Stimulated activated naive CD4-positive, alpha-beta T cell treated with Interleukin-2 at 50 U/mL for 16 hours (primary cell): ENCODE measurements around the gene FAM151B.
"Not testable (repeated sequence)": the region's sequence is repeated elsewhere in the genome, so short reads cannot be mapped to it uniquely, and the experiment has no call there.

Experiments
- DNase-seq: peaks from one replicate; lab custom pipeline; 2025; lab: John Stamatoyannopoulos, UW

Gene FAM151B, protein sequence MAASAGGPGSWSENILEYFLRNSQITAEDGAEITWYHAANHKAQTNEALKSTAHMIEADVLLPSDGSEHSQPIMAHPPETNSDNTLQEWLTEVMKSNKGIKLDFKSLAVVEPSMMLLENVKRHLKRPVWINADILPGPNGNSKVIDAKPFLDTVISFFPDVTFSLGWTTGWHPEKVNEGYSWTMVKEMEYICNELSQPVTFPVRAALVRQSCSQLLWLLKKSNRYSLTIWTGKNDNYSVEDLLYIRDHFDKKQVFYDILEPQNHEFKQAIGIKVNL

DNA sequence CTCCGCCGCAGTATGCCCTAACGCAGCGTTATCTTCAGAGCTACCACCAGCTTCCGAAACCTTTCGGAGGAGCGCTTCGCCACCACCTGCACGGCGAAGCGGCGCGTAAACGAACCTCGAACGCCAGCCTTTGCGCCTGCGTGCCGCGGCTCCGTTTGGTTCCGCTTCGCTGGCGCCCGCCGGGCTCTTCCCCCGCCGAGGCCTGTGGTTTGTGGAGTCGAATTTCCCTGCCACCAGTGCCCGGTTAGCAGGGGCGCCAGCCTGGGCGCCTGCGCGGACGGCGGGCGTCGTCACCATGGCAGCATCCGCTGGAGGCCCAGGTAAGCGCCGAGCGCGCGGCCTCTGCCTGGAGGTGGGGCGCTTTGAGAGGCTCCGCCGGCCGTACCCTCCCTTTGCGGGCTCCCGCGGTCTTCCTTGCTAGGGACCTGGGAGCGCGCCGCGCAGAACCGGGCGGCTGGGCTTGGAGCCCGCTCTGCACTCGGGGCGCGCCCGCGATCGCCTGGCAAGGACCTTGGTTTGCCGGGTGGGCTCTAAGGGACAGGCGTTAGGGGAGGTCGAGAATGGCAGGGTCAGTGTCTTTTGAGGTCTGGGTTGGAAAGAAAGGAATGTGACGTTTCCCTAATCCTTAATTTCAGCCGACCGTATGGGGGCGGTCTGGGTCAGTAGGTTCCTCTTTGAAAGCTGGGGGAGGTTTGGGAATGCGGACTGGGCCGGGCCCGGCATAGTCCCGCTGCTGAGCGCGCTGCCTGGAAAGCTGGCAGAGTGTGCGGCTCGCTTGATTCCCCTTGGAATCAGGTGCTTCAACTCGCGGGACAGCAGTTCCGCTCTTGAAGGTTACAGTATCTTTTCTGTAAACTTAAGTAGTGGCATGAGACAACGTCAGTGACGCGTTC lies at the start of gene FAM151B:
TSS of gene FAM151B (plus strand) at position 272 of the 893 bp plus-strand sequence. CDS start at position 296, 24 bp downstream.
- peak; percentile 67 for DNase-seq

DNA sequence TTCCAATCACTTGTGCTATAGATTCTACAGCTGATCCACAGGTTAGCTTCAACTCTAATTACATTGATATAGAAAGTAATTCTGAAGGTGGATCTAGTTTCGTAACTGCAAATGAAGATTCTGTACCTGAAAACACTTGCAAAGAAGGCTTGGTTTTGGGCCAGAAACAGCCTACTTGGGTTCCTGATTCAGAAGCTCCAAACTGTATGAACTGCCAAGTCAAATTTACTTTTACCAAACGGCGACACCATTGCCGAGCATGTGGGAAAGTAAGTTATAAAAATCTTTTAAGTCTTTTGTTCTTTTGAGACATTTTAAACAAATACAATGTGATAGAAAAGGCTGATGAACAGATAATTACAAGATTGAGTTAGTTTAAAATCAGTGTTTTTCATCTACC lies 49.2 kb upstream of the FAM151B start:
- no peak for DNase-seq

DNA sequence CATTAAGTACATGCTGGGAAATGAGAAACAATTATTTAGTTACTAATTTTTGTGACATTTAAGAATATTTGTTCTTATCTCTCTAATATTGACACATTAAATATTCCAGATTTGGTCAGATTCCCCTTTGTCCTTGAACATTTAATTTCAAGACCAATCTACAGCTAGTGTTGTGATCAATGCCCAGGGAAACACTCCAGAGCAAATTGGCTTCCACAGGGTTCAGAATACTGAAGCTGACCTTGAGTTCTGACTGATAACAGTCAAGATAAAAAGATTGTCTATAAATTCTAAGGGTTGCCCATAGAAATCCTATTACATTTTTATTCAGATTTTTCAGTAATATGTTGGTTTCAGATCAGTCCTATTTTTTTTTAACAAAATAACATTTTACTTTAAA lies 48.7 kb upstream of the FAM151B start:
- DNase-seq: no peak

DNA sequence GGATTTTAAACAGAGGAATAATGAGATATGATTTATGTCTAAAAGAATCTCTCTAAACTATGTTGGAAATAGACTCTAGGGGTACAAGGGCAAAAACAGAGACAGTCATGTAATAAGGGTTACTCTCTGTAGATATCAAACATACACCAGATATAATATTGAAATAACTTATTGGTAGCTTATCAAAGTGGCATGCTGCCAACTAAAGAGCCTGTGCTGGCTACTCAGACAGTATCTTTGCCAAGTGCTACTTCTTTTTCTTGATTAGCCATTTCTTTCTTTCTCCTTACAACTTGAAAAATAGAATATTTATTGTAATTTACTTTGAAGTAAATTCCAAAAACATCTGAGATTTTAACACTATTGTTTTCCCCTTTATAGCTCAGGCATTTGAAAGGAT lies 45.2 kb upstream of the FAM151B start:
- no peak for DNase-seq

DNA sequence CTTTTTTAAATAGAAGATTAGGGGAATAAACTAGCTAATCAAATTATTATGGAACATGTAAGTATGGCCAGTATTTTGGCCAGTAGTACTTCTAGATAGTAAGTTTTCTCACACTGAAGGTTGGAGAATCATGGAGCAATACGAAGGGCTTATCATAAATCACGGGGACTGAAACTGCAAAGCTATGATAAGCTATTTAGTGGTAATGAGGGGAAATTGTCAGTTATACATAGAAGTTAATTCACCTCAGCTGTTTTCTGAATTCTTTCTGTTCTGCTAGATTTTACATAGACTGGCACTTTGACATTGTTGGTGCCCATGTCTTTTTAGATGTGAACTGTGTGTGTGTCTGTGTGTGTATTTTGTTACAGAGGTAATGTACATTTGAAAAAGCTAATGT lies 34.5 kb upstream of the FAM151B start:
- no peak for DNase-seq

DNA sequence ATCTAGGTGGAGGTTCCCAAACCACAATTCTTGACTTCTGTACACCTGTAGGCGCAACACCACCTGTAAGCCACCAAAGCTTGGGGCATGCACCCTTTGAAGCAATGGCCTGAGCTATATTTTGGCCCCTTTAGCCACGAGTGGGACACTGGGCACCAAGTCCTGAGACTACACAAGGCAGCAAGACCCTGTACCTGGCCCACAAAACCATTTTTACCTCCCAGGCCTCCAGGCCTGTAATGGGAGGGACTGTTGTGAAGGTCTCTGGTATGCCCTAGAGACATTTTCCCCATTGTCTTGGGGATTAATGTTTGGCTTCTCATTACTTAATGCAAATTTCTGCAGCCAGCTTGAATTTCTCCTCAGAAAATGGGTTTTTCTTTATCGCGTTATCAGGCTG lies 24.6 kb upstream of the FAM151B start:
- no peak for DNase-seq

DNA sequence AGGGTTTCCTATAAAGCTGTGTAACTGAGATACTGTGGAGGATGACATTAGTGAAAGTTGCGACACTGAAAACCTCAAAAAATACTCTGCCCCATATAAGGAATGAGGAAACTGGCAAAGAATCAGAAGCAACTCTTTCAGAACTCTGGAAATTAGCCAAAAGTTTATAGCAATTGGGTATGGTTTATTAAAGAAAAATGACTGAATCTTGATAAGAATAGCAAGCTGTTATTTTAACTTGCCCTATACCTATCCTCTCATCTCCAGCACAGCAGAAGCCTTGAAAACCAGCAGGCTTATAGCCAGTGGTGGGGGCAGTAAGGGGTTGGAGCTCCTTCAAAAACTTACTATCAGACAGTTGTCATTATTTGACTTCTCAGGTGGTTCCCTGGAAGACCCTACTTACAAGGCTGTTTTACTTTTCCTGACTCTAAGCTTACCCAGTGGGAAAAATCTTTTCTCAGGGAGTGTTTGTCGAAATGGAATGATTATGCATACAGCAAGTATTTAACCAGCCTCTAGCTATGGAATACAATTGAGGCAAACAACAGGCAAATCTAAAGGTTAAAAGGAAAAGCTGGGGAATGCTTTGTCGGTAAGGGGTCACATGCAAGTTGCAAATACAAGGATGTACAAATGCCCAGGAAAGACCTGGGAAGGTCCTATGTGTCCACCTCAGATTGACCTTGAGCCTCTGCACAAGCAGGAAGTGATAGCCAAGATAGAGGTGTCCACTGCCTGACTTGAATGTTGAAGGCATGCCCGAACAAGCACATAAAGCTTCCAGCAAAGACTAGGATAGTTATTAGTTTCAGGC lies 21.0 kb upstream of the FAM151B start:
- DNase-seq: no peak

DNA sequence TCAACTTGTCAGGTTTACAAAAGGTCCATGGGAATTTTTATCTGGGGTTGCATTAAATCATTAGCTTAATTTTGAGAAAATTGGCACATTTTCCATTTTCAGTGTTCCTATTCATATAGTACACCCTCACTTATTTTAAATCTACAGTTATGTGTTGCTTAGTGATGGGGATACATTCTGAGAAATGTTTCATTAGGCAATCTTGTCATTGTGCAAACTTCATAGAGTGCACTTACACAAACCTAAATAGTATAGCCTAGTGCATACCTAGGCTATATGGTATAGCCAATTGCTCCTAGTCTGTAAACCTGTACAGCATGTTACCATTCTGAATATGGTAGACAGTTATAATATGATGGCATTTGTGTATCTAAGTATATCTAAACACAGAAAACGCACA lies 19.8 kb upstream of the FAM151B start:
- DNase-seq: no peak

DNA sequence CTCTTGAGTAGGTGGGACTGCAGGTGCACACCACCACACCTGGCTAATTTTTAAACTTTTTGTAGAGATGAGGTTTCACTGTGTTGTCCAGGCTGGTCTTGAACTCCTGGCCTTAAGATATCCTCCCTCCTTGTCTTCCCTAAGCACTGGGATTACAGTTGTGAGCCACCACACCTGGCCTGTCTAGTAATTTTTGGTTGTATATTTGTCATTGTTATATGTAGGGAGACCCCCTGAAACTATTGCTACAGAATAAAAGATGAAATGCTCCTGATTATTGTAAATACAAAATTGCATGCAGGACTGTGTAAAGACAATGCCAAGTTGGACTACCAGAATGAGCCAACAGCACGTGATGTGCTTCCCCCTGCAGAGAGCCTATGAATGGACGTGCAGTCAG lies 17.3 kb upstream of the FAM151B start:
- DNase-seq: not testable (repeated sequence)

DNA sequence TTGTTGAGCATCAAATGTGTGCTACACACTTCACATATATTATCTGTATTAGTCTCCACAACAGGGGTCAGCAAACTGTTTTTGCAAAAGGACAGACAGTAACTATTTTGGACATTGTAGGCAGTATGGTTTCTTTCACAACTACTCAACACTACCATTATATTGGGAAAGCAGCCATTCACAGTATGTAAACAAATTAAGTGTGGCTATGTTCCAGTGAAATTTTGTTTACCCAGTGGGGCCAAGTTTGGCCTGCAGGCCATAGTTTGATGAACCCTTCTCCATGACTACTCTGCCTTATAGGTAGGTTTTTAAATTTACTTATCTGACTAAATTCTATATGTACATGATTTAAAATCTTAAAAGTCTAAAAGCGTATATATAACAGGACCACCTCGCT lies 13.0 kb upstream of the FAM151B start:
- no peak for DNase-seq

DNA sequence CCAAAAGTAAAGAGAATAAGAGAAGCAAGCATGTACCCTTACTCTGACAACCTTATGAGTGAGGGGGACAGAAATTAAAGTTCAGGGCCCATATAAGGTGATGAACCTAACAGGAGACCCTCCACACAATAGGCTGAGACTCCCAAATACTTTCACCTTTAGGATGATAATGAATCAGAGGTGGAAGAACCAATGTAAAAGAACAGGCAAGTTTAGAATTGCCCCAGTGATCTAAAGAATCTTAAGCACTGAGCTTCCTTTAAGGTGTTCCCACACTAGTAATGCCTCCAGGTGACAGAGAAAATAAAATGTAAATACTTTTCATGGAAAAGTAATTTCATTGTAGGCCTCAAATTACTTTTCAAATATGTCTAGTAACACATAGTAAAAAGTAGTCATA lies 8.2 kb upstream of the FAM151B start:
- no peak for DNase-seq

DNA sequence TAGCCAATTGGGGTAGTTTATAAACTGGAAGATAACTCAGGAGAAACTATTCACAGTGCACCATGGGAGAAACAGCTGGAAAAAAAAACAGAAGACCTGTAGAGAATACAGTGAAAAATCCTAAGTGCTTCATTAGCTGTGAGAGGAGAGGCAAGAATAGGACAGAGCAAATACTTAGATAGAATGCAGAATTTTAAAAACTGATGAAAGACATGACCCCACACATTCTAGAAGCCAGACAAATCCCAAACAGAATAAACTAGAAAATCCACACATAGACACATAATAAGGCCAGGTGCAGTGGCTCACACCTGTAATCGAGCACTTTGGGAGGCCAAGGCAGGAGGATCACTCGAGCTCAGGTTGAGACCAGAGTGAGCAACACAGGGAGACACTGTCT lies 7.5 kb upstream of the FAM151B start:
- DNase-seq: no peak

DNA sequence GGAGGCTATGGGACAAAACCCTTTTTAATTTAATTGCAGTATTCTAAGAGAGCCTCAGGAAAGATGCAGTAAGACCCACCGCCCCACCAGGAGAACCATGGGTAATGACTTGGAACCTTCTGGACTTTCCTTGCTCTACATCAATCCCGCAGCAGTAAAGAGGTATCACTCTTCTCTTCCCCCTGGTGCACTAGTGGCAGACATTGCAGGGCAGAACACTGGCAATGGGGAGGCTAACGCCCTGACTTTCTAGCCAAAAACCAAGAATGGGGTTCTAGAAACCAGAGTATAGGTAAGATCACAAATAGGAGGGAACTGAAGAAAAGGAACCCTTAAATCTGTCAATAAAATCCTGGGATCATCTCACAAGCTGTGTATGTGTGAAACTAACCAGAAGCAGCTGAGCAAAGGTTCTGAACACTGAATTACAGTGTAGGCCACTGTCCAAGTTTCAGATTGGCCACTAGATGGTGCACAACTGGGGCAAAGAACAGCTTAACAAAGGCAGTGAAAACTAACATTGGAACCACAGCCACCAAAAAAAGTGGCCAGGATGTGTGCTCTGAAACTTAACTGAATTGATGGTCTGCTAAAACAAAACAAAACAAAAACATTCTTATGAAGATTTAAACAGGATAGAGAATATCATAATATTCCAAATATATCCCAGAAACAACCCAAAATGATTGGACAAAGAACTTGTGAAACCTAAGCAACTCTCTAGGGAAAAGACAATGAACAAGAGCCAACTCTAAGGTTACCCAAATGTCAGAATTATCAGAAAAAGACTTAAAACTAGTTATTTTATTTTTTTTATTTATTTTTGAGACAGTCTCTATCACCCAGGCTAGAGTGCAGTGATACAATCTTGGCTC lies 6.6 kb upstream of the FAM151B start:
- no peak for DNase-seq

DNA sequence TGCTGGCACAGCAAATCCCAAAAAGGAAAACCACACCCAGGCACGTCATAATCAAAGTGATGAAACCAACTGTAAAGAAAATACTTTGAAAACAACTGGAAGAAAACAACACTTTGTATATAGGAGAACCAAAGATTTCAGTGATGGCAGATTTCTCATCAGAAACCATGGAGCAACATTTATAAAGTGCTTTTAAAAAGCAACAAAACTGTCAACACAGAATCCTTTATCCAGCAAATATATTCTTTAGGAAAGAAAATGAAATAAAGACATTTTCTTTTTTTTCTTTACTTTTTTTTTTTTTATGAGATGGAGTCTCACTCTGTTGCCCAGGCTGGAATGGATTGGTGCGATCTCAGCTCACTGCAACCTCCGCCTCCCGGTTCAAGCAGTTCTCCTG lies 5.3 kb upstream of the FAM151B start:
- no peak for DNase-seq

DNA sequence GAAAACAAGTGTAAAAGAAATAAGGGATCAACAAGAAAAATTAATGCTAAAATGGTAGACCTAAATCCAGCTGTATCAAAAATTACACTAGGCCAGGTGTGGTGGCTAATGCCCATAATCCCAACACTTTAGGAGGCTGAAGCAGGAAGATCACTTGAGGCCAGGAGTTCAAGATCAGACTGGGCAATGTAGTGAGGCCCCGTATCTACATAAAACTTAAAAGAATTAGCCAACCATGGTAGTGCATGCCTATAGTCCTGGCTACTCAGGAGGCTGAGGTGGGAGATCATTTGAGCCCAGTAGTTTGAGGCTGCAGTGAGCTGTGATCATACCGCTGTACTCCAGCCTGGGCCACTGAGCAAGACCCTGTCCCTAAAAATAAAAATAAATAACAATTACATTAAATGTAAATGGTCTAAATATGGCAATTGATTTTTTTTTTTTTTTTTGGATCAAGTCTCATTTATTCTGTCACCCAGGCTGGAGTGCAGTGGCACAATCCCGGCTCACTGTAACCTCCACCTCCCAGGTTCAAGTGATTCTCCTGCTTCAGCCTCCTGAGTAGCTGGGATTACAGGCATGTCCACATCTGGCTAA lies 4.2 kb upstream of the FAM151B start:
- DNase-seq: no peak

DNA sequence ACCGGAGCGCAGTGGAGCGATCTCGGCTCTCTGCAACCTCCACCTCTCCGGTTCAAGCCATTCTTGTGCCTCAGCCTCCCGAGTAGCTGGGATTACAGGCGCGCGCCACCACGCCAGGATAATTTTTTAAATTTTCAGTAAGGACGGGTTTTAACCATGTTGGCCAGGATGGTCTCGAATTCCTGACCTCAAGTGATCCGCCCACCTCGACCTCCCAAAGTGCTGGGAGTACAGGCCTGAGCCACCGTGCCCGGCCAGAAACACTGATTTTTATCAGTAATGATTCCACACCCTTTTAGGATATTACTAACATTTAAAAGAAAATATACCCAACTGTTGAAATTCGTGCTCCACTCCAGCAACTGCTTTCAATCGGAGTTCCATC lies 464 bp upstream of the FAM151B start:
- no peak for DNase-seq

DNA sequence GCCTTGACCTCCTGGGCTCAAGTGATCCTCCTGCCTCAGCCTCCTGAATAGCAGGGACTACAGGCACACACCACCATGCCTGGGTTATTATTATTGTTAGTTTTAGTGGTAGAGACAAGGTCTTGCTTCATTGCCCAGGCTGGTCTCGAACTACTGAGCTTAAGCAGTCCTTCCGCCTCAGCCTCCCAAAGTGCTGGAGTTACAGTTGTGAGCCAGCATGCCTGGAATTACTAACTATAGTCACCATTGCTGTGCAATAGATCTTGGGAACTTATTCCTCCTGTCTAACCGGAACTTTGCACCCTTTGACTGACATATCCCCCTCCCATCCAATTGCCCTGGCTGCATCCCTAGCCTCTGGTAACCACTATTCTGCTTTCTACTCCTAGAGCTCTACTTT lies 3.4 kb downstream of the FAM151B start:
- no peak for DNase-seq

DNA sequence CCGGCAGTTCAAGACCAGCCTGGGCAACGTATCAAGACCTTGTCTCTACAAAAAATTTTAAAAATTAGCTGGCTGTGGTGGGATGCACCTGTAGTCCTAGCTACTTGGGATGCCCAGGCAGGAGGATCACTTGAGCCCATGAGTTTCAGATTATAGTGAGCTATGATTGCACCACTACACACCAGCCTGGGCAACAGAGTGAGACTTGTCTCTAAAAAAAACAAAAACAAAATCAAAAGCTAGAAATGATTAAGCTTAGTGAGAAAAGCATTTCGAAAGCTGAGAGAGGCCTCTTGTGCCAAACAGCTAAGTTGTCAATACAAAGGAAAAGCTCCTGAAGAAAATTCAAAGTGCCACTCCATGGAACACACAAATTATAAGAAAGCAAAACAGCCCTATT lies 4.8 kb downstream of the FAM151B start:
- DNase-seq: no peak

DNA sequence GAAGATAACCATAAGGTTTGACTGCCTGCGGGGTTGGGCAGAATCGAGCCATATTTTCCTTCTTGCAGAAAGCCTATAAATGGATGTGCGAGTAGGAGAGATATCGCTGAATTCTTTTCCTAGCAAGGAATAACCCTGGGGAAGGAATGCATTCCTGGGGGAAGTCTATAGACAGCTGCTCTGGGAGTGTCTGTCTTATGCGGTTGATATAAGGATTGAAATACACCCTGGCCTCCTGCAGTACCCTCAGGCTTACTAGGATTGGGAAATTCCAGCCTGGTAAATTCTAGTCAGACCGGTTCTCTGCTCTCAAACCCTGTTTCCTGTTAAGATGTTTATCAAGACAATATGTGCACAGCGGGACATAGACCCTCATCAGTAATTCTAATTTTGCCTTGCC lies 5.5 kb downstream of the FAM151B start:
- not testable (repeated sequence) for DNase-seq

DNA sequence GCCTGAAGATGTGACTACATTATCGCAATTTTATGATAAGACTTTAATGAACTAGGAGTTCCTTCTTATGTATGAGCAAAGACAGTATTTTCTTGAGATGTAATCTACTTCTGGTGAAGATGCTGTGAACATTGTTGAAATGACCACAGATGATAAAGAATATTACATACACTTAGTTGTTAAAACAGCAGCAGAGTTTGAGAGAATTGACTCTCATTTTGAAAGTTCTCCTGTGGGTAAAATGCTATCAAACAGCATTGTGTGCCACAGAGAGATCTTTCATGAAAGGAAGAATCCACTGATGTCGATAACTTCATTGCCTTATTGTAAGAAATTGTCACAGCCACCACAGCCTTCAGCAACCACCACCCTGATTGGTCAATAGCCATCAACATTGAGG lies 8.0 kb downstream of the FAM151B start:
- DNase-seq: no peak

DNA sequence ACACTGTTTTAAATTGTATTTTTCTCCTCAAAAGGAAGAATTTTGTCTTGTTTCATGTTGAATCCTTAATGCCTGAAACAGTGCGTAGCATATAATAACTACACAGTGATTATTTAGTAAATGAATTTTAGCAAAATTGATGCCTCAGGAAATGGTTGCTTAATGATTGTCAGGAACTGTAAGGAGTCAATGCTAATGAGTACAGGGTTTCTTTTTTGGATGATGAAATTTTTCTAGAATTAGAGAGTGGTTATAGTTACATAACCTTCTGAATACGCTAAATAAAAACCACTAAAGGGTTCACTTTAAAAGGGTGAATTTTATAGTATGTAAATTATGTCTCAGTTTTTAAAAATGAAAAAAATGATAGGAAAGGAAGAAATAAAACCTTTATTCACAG lies 14.9 kb downstream of the FAM151B start:
- DNase-seq: no peak
